Neural progenitor cell (in vitro differentiated cells): ENCODE results near the gene TNFRSF25.
"Not testable (repeated sequence)": the region's sequence is repeated elsewhere in the genome, so short reads cannot be mapped to it uniquely, and the experiment has no call there.

ENCODE experiments used
- CTCF ChIP-seq: fragments of 200-600 bp; sonication (generic); IDR thresholded peaks from 2 replicates; pipeline ENCODE4 v1.5.1; 2017; ENCODE audit warnings: antibody characterized with exemption, mild to moderate bottlenecking
- EZH2 ChIP-seq: fragments of 200-600 bp; sonication (generic); IDR thresholded peaks from 2 replicates; pipeline ENCODE4 v1.6.1; 2017; ENCODE audit warnings: antibody characterized with exemption, mild to moderate bottlenecking, moderate library complexity

DNA sequence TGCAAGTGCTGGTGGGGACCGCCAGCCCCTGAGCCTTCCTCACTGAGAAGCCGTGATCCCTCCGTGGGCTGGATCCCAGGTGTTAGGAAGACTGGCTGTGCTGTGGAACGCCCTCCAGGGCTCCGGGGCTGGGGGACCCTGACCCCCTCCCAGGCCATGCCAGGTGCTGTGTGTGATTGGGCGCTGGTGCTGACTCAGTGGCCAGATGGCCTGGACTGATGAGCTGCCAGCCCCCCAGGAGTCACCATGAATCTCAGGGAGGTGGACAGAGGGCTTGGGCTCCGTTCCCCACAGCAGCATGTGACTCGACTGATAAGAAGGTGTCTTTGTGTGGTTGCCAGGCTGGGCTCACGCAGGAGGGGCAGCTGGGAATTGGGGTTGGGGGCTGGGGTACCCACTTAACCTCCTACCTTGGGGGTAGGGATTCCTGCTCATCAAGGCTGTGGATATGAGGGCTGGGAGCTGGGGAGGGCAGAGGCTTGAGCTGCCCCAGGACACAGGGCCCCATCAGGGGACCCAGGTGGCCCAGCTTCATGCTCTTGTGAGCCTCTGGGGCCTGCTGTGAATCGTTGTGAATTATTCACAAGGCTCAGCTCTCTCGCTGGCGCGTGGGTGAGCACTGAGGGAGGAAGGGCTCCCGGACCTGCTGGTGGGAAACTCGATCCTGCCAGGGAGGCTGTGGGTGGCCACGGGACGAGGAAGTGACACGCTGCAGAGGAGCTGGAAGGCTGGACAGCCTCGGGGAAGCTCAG, 36.1 kb downstream of the TNFRSF25 start:
- TF ChIP-seq CTCF, EZH2: not testable (repeated sequence)
